ENCODE measurements around the gene IGFBP3.

IGFBP3 gene

GRCh38 chr7:45890902-45891461 is 30.1 kb downstream of the IGFBP3 start:
- no peak for DNase-seq

DNA sequence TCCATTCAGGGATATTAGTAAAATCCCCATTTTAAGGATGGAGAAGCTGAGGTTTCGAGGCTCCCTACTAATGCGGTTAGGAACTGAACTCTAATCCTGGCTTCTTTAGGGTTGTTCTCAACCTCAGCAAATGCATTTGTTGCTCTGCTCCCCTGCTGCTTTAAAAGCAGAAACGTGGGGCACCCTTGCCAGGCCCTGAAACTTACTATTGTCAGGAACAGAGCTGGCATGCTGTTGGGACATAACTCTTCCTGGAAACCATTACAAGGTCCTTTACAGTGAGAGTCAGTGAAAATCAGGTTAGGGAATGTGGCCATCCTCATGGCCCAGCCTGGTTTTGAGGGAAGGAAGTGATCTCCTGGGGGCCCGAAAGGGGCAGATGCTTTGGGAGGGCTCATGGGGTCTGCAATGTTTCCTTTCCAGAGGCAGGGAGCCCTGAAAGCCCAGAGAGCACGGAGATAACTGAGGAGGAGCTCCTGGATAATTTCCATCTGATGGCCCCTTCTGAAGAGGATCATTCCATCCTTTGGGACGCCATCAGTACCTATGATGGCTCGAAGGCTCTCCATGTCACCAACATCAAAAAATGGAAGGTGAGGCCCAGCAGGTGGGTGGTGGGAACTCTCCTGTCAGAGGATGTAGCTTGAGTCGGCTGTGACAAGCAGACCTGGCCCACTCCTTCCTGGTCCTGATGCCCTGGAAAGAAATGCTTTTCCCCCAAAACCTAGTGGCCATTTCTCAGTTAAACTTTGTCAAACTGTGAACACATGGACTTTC is 30.8 kb downstream of the IGFBP3 start:
- no peak for DNase-seq

- no peak for DNase-seq
Observed at GRCh38 chr7:45889367-45890067, 31.6 kb downstream of the IGFBP3 start.

- no peak for DNase-seq
Observed at GRCh38 chr7:45888993-45889366, 32.1 kb downstream of the IGFBP3 start.

DNA sequence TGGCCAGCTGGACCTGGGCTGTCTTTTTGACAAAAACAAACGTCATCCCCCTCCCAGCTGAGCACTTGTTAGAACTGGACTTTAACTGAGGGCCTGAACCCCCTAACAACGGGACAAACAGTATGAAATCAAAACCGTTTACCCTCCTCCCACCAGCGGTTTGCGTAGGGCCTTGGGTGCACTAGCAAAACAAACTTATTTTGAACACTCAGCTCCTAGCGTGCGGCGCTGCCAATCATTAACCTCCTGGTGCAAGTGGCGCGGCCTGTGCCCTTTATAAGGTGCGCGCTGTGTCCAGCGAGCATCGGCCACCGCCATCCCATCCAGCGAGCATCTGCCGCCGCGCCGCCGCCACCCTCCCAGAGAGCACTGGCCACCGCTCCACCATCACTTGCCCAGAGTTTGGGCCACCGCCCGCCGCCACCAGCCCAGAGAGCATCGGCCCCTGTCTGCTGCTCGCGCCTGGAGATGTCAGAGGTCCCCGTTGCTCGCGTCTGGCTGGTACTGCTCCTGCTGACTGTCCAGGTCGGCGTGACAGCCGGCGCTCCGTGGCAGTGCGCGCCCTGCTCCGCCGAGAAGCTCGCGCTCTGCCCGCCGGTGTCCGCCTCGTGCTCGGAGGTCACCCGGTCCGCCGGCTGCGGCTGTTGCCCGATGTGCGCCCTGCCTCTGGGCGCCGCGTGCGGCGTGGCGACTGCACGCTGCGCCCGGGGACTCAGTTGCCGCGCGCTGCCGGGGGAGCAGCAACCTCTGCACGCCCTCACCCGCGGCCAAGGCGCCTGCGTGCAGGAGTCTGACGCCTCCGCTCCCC is 32.7 kb downstream of the IGFBP3 start, which contains the start of gene IGFBP1:
TSS of gene IGFBP1 (plus strand) at position 304 of the 808 bp plus-strand sequence. CDS start at position 469, 165 bp downstream.
- DNase-seq, result no peak

- DNase-seq, result no peak
Observed at GRCh38 chr7:45886931-45887667, 34.0 kb downstream of the IGFBP3 start.

DNA sequence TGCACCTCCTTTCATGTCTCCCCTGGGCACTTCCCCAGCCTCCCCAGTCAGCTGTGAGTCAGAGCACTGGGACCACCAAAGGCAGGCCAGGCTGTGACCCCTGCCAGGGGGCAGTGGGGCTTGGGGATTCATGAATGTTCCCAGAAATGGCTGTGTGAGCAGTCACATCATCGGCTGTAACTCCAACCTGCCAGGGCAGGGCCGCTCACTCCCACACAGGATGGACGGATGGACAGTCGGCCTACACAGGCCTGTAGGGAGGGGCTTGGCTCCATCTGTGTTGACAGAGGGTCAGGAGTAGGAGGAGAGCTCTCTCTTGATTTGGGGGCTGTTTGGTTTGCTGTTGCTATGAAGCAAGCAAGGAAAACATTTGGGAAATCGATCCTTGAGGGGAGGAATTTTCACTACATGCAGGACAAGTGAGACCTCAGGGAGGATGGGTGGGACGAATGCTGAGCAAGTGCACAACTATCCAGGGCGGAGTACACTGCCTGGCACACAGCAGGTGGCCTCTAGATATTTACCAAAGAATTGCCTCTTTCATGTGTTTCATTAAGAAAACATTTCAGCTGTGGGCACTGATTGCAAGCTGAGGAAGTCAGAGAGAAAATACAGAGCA is 35.7 kb downstream of the IGFBP3 start:
- DNase-seq, result no peak

GRCh38 chr7:45884136-45884535 is 36.9 kb downstream of the IGFBP3 start:
- no peak for DNase-seq

DNA sequence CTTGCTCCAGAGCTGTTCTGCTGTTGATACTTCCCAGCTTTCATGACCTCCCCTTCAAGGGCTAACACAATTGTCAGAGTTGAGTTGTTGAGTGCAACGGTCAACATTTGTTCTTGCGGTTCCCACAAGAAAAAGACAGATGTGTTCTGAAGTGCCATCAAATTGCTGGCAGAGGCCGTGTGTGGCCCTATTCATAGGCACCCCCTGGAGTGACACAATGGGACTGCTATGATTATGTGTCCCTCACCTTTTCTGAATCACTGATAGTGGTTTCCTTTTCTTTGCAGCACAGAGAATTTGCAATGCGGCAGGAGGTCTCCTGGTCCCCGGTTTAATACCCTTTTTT is 38.6 kb downstream of the IGFBP3 start:
- no peak for DNase-seq

DNA sequence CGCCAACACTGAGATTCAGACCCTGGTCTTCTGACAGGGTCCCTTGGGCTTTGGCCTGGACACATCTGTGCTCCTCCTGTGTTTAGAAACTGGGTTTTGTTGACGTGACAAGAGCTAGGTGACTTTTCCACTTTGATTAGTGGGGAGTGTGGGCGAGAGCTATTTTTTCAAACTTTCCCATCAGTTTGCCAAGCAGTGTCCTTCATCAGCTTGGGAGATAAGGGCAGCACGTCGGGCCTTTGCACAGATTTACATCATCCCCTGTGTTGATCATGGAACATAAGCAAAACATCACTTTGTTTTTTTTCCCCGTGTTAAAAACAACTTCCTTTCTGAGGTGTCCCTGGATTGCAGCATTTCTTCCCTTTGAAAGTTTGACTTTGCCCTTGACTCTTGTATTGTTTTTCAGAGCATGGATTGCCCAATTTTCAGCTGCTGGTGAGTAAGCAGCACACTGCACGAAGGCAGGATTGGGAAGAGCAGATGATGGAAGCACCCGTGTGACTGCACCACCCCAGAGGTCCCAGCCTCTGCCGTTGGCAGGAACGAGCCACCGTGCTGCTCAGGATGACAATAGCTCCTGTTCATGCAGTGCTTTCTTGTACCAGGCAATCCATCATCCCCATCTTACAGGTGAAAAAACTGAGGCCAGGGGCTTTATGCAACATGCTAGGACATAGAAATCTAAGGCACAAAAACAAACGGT is 39.2 kb downstream of the IGFBP3 start:
- no peak for DNase-seq

GRCh38 chr7:45881280-45881758 is 39.8 kb downstream of the IGFBP3 start:
- DNase-seq, result no peak

DNA sequence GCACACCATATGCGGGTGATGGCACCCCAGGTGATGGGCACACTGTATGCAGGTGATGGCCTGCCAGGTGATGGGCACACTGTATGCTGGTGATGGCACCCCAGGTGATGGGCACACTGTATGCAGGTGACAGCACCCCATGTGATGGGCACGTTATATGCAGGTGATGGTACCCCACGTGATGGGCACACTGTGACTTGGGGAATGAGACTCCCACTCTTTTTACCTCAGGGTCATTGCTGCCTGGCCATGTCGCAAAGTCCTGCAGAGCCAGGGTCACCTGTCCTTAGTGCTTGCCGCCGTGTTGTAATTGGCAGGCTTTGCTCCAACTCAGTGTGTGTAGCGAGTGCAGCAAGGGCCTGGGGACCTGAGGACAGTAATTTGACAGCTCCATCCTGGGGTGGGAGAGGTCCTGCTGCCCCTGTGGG is 40.6 kb downstream of the IGFBP3 start:
- DNase-seq, result no peak

- DNase-seq, result no peak
Observed at GRCh38 chr7:45878457-45879144, 42.5 kb downstream of the IGFBP3 start.

DNA sequence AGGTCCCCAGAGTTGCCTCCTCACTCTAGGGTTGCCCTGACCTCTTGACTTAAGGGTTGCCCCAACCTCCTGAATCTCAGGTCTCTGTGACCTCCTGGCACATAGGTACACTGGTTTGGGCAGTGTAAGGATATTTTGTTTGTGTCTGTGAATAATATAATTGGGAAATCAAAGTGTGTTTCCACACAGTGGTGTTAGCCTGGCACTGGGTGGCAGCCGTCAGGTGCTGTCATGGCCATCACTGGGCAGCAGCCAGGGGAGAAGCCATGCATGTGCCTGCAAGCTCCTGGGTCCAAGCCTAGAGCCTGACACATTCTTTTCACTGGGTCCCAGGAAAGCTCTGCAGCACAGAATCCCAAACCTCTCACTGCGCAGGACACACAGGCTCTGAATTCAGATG is 44.6 kb downstream of the IGFBP3 start:
- no peak for DNase-seq

DNA sequence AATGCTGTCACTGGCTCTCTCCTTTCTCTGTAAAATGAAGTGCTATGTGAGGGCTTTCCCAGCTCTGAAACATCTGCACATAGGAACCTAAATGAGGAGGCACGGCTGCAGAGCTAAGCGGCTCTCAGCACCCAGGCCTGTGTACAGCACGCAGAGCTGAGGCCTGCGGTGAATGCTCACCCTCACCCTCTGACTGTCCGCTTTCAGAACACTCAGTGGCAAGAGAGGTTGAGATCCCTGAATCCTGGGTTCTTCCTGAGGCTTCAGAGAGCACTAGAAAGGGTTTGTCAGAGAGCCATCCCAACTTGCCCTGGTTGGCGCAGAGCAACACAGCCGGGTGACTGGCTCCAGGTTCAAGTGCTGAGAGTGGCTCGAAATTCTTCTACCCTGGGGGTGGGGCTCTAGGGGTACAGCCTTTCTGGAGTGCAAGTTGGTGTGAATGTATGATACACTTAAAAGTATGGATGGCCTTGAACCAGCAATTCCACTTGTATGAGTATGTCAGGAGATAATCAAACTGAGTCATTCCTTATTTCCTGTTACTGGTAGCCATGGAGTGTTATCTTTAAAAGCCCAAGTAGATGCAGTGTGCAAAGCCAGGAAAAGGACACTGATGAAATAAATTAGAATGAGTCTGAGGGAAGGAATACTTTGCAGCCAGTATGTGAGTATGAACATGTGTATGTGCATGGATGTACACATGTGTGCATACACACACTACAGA is 46.5 kb downstream of the IGFBP3 start:
- DNase-seq, result no peak

DNA sequence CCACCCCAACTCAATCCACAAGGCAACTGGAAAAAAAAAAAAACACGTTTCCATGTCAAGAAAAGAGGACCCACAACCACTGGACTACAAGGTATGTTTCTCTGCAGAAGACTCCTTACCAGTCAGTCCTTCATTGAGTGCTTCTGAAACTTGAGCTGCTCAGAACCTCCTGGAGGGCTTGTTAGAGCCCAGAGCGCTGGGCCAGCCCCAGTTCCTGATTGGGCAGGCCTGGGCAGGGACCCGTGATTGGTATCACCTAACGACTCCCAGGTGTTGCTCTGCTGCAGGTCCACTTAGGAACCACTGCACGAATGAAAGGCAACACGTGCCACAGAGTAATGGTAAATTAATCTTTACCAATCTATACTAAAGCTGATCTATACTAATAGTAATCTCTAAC is 47.7 kb downstream of the IGFBP3 start:
- DNase-seq, result no peak

DNA sequence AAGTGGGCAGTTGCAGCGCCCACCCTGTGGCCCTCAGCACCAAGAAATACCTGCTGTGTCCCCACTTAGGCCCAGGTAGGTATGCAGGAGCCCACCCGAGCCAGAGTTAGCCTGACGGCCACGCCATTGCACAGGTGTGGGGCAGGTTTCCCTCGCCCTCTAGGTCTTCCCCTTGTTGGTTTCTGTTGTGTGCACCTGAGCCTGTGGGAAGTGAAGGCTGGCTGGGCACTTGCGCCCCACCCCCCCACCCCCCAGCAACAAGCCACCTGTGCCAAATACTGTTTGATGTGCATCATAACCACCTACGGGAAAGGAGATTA is 48.1 kb downstream of the IGFBP3 start, which contains the start of gene CCDC201:
TSS of gene CCDC201 (minus strand) at position 48 of the 320 bp plus-strand sequence. CDS start 75 bp downstream, outside the sequence.
- no peak for DNase-seq

- no peak for DNase-seq
Observed at GRCh38 chr7:45872116-45873034, 48.7 kb downstream of the IGFBP3 start.

DNA sequence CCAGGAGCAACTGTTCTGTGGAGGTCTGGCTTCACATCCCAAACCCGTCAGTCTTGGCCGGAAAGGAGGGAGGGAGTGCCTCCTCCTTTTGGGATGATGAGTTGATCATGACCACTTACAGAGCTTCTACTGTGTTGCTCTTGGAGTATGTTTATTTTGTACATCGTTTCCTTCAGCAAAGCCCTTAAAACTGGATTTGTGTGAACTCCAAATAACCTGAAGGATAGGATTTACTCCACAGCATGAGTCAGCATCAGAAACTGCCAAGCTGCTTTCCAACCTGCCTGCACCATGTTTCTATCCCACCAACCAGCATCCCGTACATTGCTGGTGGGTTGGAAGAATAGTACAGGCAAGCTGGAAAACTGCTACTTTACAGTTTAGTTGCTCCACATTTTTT is 51.6 kb downstream of the IGFBP3 start:
- DNase-seq, result no peak

All from NCI-H526 treated with DMSO at 0.1 percent for 48 hours (cell line).